HG02588 (cell line): ENCODE measurements around the gene ANAPC13.

ENCODE experiments used
- ATAC-seq: cut with Tn5 transposase; IDR thresholded peaks from one replicate; pipeline ENCODE4 v1.9.1; 2021; ENCODE audit warnings: mild to moderate bottlenecking, moderate library complexity; ENCODE audit not compliant: unreplicated experiment

Gene ANAPC13

GRCh38 chr3:134485718-134486576 lies at the start of gene ANAPC13, which contains the start of gene CEP63:
ANAPC13 (minus strand) TSS chr3:134485985; CDS start chr3:134482904, 3,081 bp downstream.
CEP63 (plus strand) TSS chr3:134486057; CDS start chr3:134495321, 9,264 bp downstream.
- peak; percentile 77 for ATAC-seq

- ATAC-seq = no peak
Measured at GRCh38 chr3:134535186-134535970, 49.6 kb upstream of the ANAPC13 start.

- no peak for ATAC-seq
Measured at GRCh38 chr3:134533493-134533892, 47.7 kb upstream of the ANAPC13 start.

GRCh38 chr3:134527538-134528186 lies 41.9 kb upstream of the ANAPC13 start:
- ATAC-seq = no peak

- no peak for ATAC-seq
Measured at GRCh38 chr3:134527037-134527436, 41.3 kb upstream of the ANAPC13 start.

GRCh38 chr3:134526319-134526718 lies 40.5 kb upstream of the ANAPC13 start:
- ATAC-seq = no peak

GRCh38 chr3:134525293-134525692 lies 39.5 kb upstream of the ANAPC13 start:
- ATAC-seq = no peak

- ATAC-seq = no peak
Measured at GRCh38 chr3:134522541-134522940, 36.8 kb upstream of the ANAPC13 start.

- no peak for ATAC-seq
Measured at GRCh38 chr3:134517791-134518190, 32.0 kb upstream of the ANAPC13 start.

GRCh38 chr3:134516905-134517304 lies 31.1 kb upstream of the ANAPC13 start:
- no peak for ATAC-seq

GRCh38 chr3:134511500-134511899 lies 25.7 kb upstream of the ANAPC13 start:
- ATAC-seq = no peak

- no peak for ATAC-seq
Measured at GRCh38 chr3:134505485-134505884, 19.7 kb upstream of the ANAPC13 start.

GRCh38 chr3:134504132-134504531 lies 18.3 kb upstream of the ANAPC13 start:
- no peak for ATAC-seq

GRCh38 chr3:134503266-134503665 lies 17.5 kb upstream of the ANAPC13 start:
- no peak for ATAC-seq

GRCh38 chr3:134496471-134497071 lies 10.8 kb upstream of the ANAPC13 start:
- no peak for ATAC-seq

GRCh38 chr3:134495980-134496379 lies 10.2 kb upstream of the ANAPC13 start:
- no peak for ATAC-seq

- no peak for ATAC-seq
Measured at GRCh38 chr3:134494495-134494894, 8.7 kb upstream of the ANAPC13 start.

- ATAC-seq = no peak
Measured at GRCh38 chr3:134487406-134487805, 1.6 kb upstream of the ANAPC13 start.

- ATAC-seq = peak; percentile 2
Measured at GRCh38 chr3:134486577-134487041, 824 bp upstream of the ANAPC13 start.

- ATAC-seq = peak; percentile 5
Measured at GRCh38 chr3:134485075-134485717, 589 bp downstream of the ANAPC13 start.
